SK-N-SH (cell line): ENCODE measurements around the gene HBEGF. TPM values are rescaled to one million over a fixed set of nuclear protein-coding genes. Genes with fewer than 3 reads are reported as not detected.

Source experiments
- CTCF ChIA-PET: fragments of 300-600, 350-600 bp; formaldehyde crosslinking; extraction: SDS; loops from one replicate; lab custom pipeline; 2021; lab: Yijun Ruan, JAX
- POLR2A ChIA-PET: fragments of 350-600 bp; sonication (Branson Sonifier 250); formaldehyde crosslinking; extraction: SDS; loops from one replicate; lab custom pipeline; 2020; ENCODE audit warnings: antibody characterized with exemption, inconsistent platforms; lab: Yijun Ruan, JAX
- DNase-seq: peaks from one replicate; pipeline ENCODE4 v3.0.0; 2012
- H2AFZ ChIP-seq: fragments of 200-600 bp; sonication (generic); 2 replicates; pipeline ENCODE4 v1.8.1; 2016; ENCODE audit warnings: antibody characterized with exemption, mild to moderate bottlenecking, low read depth
- H3F3A ChIP-seq: fragments of 200-600 bp; sonication (generic); replicated peaks from 2 replicates; pipeline ENCODE3; 2016; ENCODE audit warnings: antibody characterized with exemption, mild to moderate bottlenecking; ENCODE audit not compliant: insufficient read depth
- H3K27ac ChIP-seq, 2 experiments: fragments of 200-500 bp in 1 of 2; fragments of 200-600 bp in 1 of 2; sonication (Bioruptor generic) in 1 of 2; sonication (generic), shearing (Covaris generic) in 1 of 2; 2 replicates each; pipeline versions ENCODE4 v1.5.1 to v1.6.1; 2014 to 2016; ENCODE audit warnings: low read depth in 2 of 2, inconsistent platforms in 1 of 2, low read length in 1 of 2, mild to moderate bottlenecking in 1 of 2, mixed read lengths in 1 of 2
- H3K27me3 ChIP-seq: fragments of 200-600 bp; sonication (generic), shearing (Covaris generic); 2 replicates; pipeline ENCODE4 v1.6.1; 2016; ENCODE audit warnings: mixed run types; ENCODE audit not compliant: insufficient read depth
- H3K36me3 ChIP-seq, 2 experiments: fragments of 200-500 bp in 1 of 2; fragments of 200-600 bp in 1 of 2; sonication (Bioruptor generic) in 1 of 2; sonication (generic) in 1 of 2; replicated peaks in 1 of 2; 2 replicates each; pipeline versions ENCODE3 to v1.5.1; 2014 to 2016; ENCODE audit warnings: low read length in 1 of 2, mild to moderate bottlenecking in 1 of 2; ENCODE audit not compliant: insufficient read depth in 2 of 2, control insufficient read depth in 1 of 2
- H3K4me1 ChIP-seq, 2 experiments: fragments of 200-500 bp in 1 of 2; fragments of 200-600 bp in 1 of 2; sonication (Bioruptor generic) in 1 of 2; sonication (generic), shearing (Covaris generic) in 1 of 2; 2 replicates each; pipeline versions ENCODE4 v1.5.1 to v1.6.1; 2014 to 2016; ENCODE audit warnings: low read depth in 1 of 2, low read length in 1 of 2, mixed run types in 1 of 2; ENCODE audit not compliant: insufficient read depth in 2 of 2, control insufficient read depth in 1 of 2
- H3K4me2 ChIP-seq: fragments of 200-600 bp; sonication (generic), shearing (Covaris generic); 2 replicates; pipeline ENCODE4 v1.6.1; 2017; ENCODE audit warnings: mixed run types
- H3K4me3 ChIP-seq, 2 experiments: fragments of 200-500 bp in 1 of 2; fragments of 200-600 bp in 1 of 2; sonication (Bioruptor generic) in 1 of 2; sonication (generic), shearing (Covaris generic) in 1 of 2; 2 replicates each; pipeline versions ENCODE4 v1.5.1 to v1.8.1; 2014 to 2016; ENCODE audit warnings: low read depth in 2 of 2, inconsistent platforms in 1 of 2, low read length in 1 of 2, mild to moderate bottlenecking in 1 of 2, mixed read lengths in 1 of 2, moderate library complexity in 1 of 2
- H3K79me2 ChIP-seq: fragments of 200-600 bp; sonication (generic); 2 replicates; pipeline ENCODE4 v1.8.1; 2017; ENCODE audit warnings: mild to moderate bottlenecking; ENCODE audit not compliant: insufficient read depth
- H3K9ac ChIP-seq: fragments of 200-600 bp; sonication (generic); 2 replicates; pipeline ENCODE4 v1.6.1; 2017; ENCODE audit warnings: mixed run types
- H3K9me2 ChIP-seq: fragments of 200-600 bp; sonication (generic); 2 replicates; pipeline ENCODE4 v1.6.1; 2017; ENCODE audit warnings: mixed run types
- H3K9me3 ChIP-seq: fragments of 200-600 bp; sonication (generic); 2 replicates; pipeline ENCODE4 v1.6.1; 2017; ENCODE audit warnings: mixed run types, mild to moderate bottlenecking, moderate library complexity
- H4K20me1 ChIP-seq: fragments of 200-600 bp; sonication (generic); 2 replicates; pipeline ENCODE4 v1.6.1; 2017; ENCODE audit warnings: mild to moderate bottlenecking, mixed run types; ENCODE audit not compliant: insufficient read depth
- FOXM1 ChIP-seq: IDR thresholded peaks from 2 replicates; pipeline ENCODE4 v1.4.0; 2012; ENCODE audit warnings: low read depth, mild to moderate bottlenecking
- GABPA ChIP-seq: IDR thresholded peaks from 2 replicates; pipeline ENCODE4 v1.4.0; 2012; ENCODE audit warnings: low read depth, mild to moderate bottlenecking
- GATA2 ChIP-seq: sonication (generic); formaldehyde crosslinking; IDR thresholded peaks from 2 replicates; pipeline ENCODE4 v1.5.0; 2020; ENCODE audit warnings: mild to moderate bottlenecking, missing genetic modification reagents
- RCOR1 ChIP-seq: fragments of 150-350 bp; IDR thresholded peaks from 2 replicates; pipeline ENCODE4 v1.6.1; 2017; ENCODE audit warnings: antibody characterized with exemption, low read length
- RXRA ChIP-seq: IDR thresholded peaks from 2 replicates; pipeline ENCODE4 v1.4.0; 2012; ENCODE audit warnings: low read depth, mild to moderate bottlenecking, borderline replicate concordance
- SMC3 ChIP-seq: IDR thresholded peaks from 2 replicates; pipeline ENCODE4 v1.6.1; 2012; ENCODE audit warnings: low read depth, low read length, improper control_type of control experiment
- WGBS: methylation state at CpG from one replicate; pipeline ENCODE4 v1.1.6; 2017; ENCODE audit warnings: low lambda C conversion rate; 5-methylcytosine and 5-hydroxymethylcytosine counted together
- polyA plus RNA-seq, 3 experiments: library from polyadenylated mRNA; depleted of rRNA; stranded (reverse); fragments of >200 nt; gene quantifications; 2 replicates each; pipeline ENCODE4 v1.2.3, GENCODE V29; 2012
- TF ChIP-seq, protein P1 (sequence below): IDR thresholded peaks from 2 replicates; pipeline ENCODE4 v1.6.1; 2012; ENCODE audit warnings: mild to moderate bottlenecking, low read depth, low read length, moderate library complexity
- TF ChIP-seq, protein P2 (sequence below): fragments of 150-350 bp; IDR thresholded peaks from 2 replicates; pipeline ENCODE4 v1.6.1; 2017; ENCODE audit warnings: antibody characterized with exemption, low read length, low read depth, borderline replicate concordance
- TF ChIP-seq, protein P3 (sequence below): fragments of 200-600 bp; sonication (generic); IDR thresholded peaks from 2 replicates; pipeline ENCODE4 v1.6.1; 2017; ENCODE audit warnings: antibody characterized with exemption, mild to moderate bottlenecking, moderate library complexity

The HBEGF gene
- polyA plus RNA-seq, 1 of the 3 experiments (the other 2 are of a cell fraction): 59.8 TPM

DNA sequence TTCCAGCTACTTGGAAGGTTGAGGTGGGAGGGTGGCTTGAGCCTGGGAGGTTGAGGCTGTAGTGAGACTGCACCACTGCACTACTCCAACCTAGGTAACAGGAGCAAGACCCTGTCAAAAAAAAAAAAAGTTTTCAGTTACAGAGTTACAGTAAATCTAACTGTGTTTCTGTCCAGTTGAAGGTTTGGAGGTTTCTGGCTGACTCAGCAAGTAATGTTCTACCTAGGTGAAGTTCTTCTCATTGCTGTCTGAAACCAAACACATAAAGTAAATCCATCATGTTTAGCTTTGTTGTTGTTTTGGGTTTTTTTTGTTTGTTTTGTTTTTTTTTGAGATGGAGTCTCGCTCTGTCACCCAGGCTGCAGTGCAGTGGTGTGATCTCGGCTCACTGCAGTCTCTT is 47.3 kb upstream of the HBEGF start:
- H3F3A ChIP-seq: no peaks in the 10 kb centered on the region
- H4K20me1 ChIP-seq: no peaks in the 10 kb centered on the region
- TF ChIP-seq GABPA (no peak), FOXM1 (no peak), GATA2 (CRISPR knock-in tag) (no peak), SMC3 (no peak), RCOR1 (no peak)
- TF ChIP-seq, protein P1, sequence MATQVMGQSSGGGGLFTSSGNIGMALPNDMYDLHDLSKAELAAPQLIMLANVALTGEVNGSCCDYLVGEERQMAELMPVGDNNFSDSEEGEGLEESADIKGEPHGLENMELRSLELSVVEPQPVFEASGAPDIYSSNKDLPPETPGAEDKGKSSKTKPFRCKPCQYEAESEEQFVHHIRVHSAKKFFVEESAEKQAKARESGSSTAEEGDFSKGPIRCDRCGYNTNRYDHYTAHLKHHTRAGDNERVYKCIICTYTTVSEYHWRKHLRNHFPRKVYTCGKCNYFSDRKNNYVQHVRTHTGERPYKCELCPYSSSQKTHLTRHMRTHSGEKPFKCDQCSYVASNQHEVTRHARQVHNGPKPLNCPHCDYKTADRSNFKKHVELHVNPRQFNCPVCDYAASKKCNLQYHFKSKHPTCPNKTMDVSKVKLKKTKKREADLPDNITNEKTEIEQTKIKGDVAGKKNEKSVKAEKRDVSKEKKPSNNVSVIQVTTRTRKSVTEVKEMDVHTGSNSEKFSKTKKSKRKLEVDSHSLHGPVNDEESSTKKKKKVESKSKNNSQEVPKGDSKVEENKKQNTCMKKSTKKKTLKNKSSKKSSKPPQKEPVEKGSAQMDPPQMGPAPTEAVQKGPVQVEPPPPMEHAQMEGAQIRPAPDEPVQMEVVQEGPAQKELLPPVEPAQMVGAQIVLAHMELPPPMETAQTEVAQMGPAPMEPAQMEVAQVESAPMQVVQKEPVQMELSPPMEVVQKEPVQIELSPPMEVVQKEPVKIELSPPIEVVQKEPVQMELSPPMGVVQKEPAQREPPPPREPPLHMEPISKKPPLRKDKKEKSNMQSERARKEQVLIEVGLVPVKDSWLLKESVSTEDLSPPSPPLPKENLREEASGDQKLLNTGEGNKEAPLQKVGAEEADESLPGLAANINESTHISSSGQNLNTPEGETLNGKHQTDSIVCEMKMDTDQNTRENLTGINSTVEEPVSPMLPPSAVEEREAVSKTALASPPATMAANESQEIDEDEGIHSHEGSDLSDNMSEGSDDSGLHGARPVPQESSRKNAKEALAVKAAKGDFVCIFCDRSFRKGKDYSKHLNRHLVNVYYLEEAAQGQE: no peak
- TF ChIP-seq, protein P2, sequence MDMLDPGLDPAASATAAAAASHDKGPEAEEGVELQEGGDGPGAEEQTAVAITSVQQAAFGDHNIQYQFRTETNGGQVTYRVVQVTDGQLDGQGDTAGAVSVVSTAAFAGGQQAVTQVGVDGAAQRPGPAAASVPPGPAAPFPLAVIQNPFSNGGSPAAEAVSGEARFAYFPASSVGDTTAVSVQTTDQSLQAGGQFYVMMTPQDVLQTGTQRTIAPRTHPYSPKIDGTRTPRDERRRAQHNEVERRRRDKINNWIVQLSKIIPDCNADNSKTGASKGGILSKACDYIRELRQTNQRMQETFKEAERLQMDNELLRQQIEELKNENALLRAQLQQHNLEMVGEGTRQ: no peak
- TF ChIP-seq, protein P3, sequence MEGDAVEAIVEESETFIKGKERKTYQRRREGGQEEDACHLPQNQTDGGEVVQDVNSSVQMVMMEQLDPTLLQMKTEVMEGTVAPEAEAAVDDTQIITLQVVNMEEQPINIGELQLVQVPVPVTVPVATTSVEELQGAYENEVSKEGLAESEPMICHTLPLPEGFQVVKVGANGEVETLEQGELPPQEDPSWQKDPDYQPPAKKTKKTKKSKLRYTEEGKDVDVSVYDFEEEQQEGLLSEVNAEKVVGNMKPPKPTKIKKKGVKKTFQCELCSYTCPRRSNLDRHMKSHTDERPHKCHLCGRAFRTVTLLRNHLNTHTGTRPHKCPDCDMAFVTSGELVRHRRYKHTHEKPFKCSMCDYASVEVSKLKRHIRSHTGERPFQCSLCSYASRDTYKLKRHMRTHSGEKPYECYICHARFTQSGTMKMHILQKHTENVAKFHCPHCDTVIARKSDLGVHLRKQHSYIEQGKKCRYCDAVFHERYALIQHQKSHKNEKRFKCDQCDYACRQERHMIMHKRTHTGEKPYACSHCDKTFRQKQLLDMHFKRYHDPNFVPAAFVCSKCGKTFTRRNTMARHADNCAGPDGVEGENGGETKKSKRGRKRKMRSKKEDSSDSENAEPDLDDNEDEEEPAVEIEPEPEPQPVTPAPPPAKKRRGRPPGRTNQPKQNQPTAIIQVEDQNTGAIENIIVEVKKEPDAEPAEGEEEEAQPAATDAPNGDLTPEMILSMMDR: no peak
- ChIA-PET CTCF (interaction anchor here (0.6 to 1.5 kb wide), 4 partner anchors 20 to 250 kb away, joined by 3 to 4 read pairs (median 3); no protein-coding TSS in a partner anchor), POLR2A (no interaction called here)
- H3K4me3 ChIP-seq: no peak overlapping the region
- no peak for DNase-seq
- 90% methylated on average over 2 of the region's 2 CpGs for WGBS
- H3K9me3 ChIP-seq: no peaks in the 10 kb centered on the region
- H3K4me2 ChIP-seq: no peak overlapping the region
- no peaks in the 10 kb centered on the region for H3K36me3 ChIP-seq
- no peak overlapping the region for H3K27ac ChIP-seq
- no peak overlapping the region for H2AFZ ChIP-seq
- H3K9me2 ChIP-seq: no peaks in the 10 kb centered on the region
- no peaks in the 10 kb centered on the region for H3K27me3 ChIP-seq
- H3K79me2 ChIP-seq: no peaks in the 10 kb centered on the region
- no peaks in the 10 kb centered on the region for H3K4me1 ChIP-seq
- H3K9ac ChIP-seq: no peak overlapping the region

GRCh38 chr5:140391732-140392131 is 45.3 kb upstream of the HBEGF start:
- WGBS: 95% methylated on average over 1 of the region's 1 CpG
- no peak for DNase-seq
- no peaks in the 10 kb centered on the region for H3K36me3 ChIP-seq
- ChIA-PET CTCF (interaction anchor here (1.9 kb wide), 1 partner anchor 19 kb away, joined by 8 read pairs; no protein-coding TSS in a partner anchor), POLR2A (no interaction called here)
- no peak overlapping the region for H2AFZ ChIP-seq
- H3K9ac ChIP-seq: no peak overlapping the region
- H3K79me2 ChIP-seq: no peaks in the 10 kb centered on the region
- H3K27me3 ChIP-seq: no peaks in the 10 kb centered on the region
- H3K4me3 ChIP-seq: no peak overlapping the region
- H3K27ac ChIP-seq: no peak overlapping the region
- TF ChIP-seq RXRA: no peak
- no peaks in the 10 kb centered on the region for H3K9me3 ChIP-seq
- no peaks in the 10 kb centered on the region for H3F3A ChIP-seq
- H3K4me1 ChIP-seq: no peaks in the 10 kb centered on the region
- no peaks in the 10 kb centered on the region for H3K9me2 ChIP-seq
- H4K20me1 ChIP-seq: no peaks in the 10 kb centered on the region
- no peak overlapping the region for H3K4me2 ChIP-seq
